HG03060 (cell line): ENCODE data around the gene RTP4.
A peak's percentile ranks its signal among the peaks of the same experiment; 100 is the strongest.

Experiments
- ATAC-seq: cut with Tn5 transposase; IDR thresholded peaks from one replicate; pipeline ENCODE4 v1.9.1; 2021; ENCODE audit warnings: low read depth, moderate number of reproducible peaks; ENCODE audit not compliant: unreplicated experiment

Gene RTP4

GRCh38 chr3:187368251-187369088 lies at the start of gene RTP4:
Gene RTP4, plus strand, starts transcription at chr3:187368385. Its CDS starts 57 bp downstream, at chr3:187368442.
- peak; percentile 88 for ATAC-seq

GRCh38 chr3:187318819-187319616 lies 49.2 kb upstream of the RTP4 start:
- no peak for ATAC-seq

GRCh38 chr3:187319699-187320302 lies 48.4 kb upstream of the RTP4 start:
- ATAC-seq: no peak

- ATAC-seq: no peak
Observed at GRCh38 chr3:187321766-187322165, 46.4 kb upstream of the RTP4 start.

- ATAC-seq: no peak
Observed at GRCh38 chr3:187322291-187322690, 45.9 kb upstream of the RTP4 start.

GRCh38 chr3:187323091-187323490 lies 45.1 kb upstream of the RTP4 start:
- ATAC-seq: no peak

GRCh38 chr3:187325632-187326031 lies 42.6 kb upstream of the RTP4 start:
- ATAC-seq: no peak

- no peak for ATAC-seq
Observed at GRCh38 chr3:187327845-187328244, 40.3 kb upstream of the RTP4 start.

GRCh38 chr3:187328691-187329090 lies 39.5 kb upstream of the RTP4 start:
- ATAC-seq: no peak

GRCh38 chr3:187334904-187335303 lies 33.3 kb upstream of the RTP4 start:
- no peak for ATAC-seq

- ATAC-seq: no peak
Observed at GRCh38 chr3:187336322-187336721, 31.9 kb upstream of the RTP4 start.

GRCh38 chr3:187340578-187340977 lies 27.6 kb upstream of the RTP4 start:
- no peak for ATAC-seq

GRCh38 chr3:187342255-187342654 lies 25.9 kb upstream of the RTP4 start:
- ATAC-seq: no peak

GRCh38 chr3:187343670-187344069 lies 24.5 kb upstream of the RTP4 start:
- ATAC-seq: no peak

GRCh38 chr3:187352581-187353575 lies 15.3 kb upstream of the RTP4 start:
- no peak for ATAC-seq

GRCh38 chr3:187358068-187358467 lies 10.1 kb upstream of the RTP4 start:
- ATAC-seq: no peak

- no peak for ATAC-seq
Observed at GRCh38 chr3:187359798-187360486, 8.2 kb upstream of the RTP4 start.

GRCh38 chr3:187360596-187360995 lies 7.6 kb upstream of the RTP4 start:
- ATAC-seq: no peak

- no peak for ATAC-seq
Observed at GRCh38 chr3:187361835-187362234, 6.3 kb upstream of the RTP4 start.
